ENCODE data around the gene INTS7. TPM values are rescaled to one million over a fixed set of nuclear protein-coding genes. Genes with fewer than 3 reads are reported as not detected.

The INTS7 gene
- total and polyA plus RNA-seq, 9 of the 15 experiments (the other 6 are each of a cell fraction or from before 2014, with no cell fraction given): 27.3 to 68.4 (median 40.4) TPM

DNA sequence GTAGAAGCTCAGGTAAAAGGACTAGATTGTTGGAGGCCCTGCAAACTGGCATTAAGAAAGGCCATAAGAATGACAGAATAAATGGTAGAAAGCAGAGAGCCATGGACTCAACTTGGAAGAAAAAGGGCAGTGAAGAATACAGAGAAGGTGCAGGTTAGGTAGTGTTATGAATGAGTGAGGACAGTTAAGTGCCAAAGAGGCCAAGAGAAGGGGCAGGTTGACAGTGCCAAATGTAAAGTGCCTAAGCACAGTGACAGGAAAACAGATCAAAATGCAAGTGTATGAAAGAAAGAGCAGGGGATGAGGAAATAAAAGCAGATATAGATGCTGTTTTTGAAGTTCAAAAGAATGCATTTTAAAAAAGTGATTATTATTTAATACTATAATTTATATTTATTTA lies 43.7 kb downstream of the INTS7 start (continued):
- TF ChIP-seq ARID3A (IDR thresholded peaks at IDR 0.05; ENCODE audit: borderline replicate concordance, low read depth, low read length): no peak
- no peak for TF ChIP-seq FOXK2 (conservative IDR thresholded peaks at IDR 0.05 in 1 of 2, IDR thresholded peaks at IDR 0.05 in 1 of 2; ENCODE audit: low read depth in 2 of 2)
- TF ChIP-seq, protein P1, sequence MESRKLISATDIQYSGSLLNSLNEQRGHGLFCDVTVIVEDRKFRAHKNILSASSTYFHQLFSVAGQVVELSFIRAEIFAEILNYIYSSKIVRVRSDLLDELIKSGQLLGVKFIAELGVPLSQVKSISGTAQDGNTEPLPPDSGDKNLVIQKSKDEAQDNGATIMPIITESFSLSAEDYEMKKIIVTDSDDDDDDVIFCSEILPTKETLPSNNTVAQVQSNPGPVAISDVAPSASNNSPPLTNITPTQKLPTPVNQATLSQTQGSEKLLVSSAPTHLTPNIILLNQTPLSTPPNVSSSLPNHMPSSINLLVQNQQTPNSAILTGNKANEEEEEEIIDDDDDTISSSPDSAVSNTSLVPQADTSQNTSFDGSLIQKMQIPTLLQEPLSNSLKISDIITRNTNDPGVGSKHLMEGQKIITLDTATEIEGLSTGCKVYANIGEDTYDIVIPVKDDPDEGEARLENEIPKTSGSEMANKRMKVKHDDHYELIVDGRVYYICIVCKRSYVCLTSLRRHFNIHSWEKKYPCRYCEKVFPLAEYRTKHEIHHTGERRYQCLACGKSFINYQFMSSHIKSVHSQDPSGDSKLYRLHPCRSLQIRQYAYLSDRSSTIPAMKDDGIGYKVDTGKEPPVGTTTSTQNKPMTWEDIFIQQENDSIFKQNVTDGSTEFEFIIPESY (CRISPR knock-in tag; IDR thresholded peaks at IDR 0.05): no peak
- TF ChIP-seq ZNF668 (CRISPR knock-in tag; IDR thresholded peaks at IDR 0.05): no peak

DNA sequence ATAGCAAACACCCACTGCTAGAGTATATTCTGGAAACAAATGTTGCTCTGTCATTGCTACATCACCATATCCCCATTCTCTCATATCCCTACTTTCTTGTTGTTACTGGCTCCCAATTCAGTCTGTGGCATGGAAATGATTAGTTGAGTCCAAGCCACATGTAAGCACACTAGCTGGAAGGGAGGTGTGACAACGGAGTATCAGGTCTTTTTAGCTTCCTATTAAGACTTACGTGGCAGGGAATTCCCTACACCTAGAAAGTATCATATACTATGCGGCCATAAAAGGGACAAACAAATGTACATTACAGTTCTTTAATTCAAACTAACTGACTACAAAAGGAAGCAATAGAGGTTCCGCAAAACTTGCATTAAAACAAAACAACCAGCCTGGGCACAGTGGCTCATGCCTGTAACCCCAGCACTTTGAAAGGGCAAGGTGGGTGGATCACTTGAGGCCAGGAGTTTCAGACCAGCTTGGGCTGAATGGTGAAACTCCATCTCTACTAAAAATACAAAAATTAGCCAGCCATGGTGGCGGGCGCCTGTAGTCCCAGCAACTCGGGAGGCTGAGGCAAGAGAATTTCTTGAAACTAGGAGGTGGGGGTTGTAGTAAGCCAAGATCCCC lies 48.6 kb downstream of the INTS7 start:
- Histone ChIP-seq H3K9me3 (replicated peaks; ENCODE audit: control insufficient read depth, insufficient read depth, low read depth, low read length) (no peaks in the 10 kb centered on the region), H2AFZ (ENCODE audit: low read depth, low read length) (no peak overlapping the region), H3K27ac (ENCODE audit: extremely low read depth, low read depth, low read length) (no peak overlapping the region), H3K4me1 (replicated peaks in 1 of 2; ENCODE audit: control insufficient read depth in 2 of 2, insufficient read depth in 2 of 2, low read length in 2 of 2) (no peaks in the 10 kb centered on the region), H3K9ac (ENCODE audit: insufficient read depth in 1 of 2, low read depth in 2 of 2, low read length in 2 of 2) (no peak overlapping the region), H3K27me3 (ENCODE audit: control insufficient read depth in 2 of 2, insufficient read depth in 2 of 2, low read length in 2 of 2) (no peaks in the 10 kb centered on the region), H3K9me1 (ENCODE audit: control insufficient read depth, insufficient read depth, low read length) (no peaks in the 10 kb centered on the region), H3K79me2 (ENCODE audit: control insufficient read depth, insufficient read depth, low read length) (no peaks in the 10 kb centered on the region), H3K4me2 (ENCODE audit: insufficient read depth, low read length) (no peak overlapping the region), H3K4me3 (no peak overlapping the region), H3K36me3 (ENCODE audit: control insufficient read depth, insufficient read depth, low read length) (peaks cover 58% of the 10 kb centered on the region), H4K20me1 (replicated peaks; ENCODE audit: control insufficient read depth, insufficient read depth, low read length) (no peaks in the 10 kb centered on the region)
- ChIA-PET CTCF (ENCODE audit: low intra/inter-chr PET ratio) (no interaction called here), POLR2A (interaction anchor here (0.6 kb wide), 1 partner anchor 151 kb away, joined by 3 read pairs; no protein-coding TSS in a partner anchor)
- intact Hi-C loops (cut with micrococcal nuclease): no loop called here
- ATAC-seq (no peak), FAIRE-seq (no peak), DNase-seq (ENCODE audit: extremely low read depth in 1 of 4, low spot score in 3 of 4) (no peak)
- WGBS (ENCODE audit: insufficient coverage, low coverage, missing lambda C conversion rate): 94% methylated on average over 7 of the region's 7 CpGs
- BruUV-seq (replicated peaks): no TSS peak
- in situ Hi-C loops (cut with MboI): no loop called here
- TF ChIP-seq, protein P2, sequence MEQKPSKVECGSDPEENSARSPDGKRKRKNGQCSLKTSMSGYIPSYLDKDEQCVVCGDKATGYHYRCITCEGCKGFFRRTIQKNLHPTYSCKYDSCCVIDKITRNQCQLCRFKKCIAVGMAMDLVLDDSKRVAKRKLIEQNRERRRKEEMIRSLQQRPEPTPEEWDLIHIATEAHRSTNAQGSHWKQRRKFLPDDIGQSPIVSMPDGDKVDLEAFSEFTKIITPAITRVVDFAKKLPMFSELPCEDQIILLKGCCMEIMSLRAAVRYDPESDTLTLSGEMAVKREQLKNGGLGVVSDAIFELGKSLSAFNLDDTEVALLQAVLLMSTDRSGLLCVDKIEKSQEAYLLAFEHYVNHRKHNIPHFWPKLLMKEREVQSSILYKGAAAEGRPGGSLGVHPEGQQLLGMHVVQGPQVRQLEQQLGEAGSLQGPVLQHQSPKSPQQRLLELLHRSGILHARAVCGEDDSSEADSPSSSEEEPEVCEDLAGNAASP (IDR thresholded peaks at IDR 0.05): no peak
- TF ChIP-seq STAG1 (CRISPR knock-in tag; IDR thresholded peaks at IDR 0.05; ENCODE audit: borderline replicate concordance): no peak
- TF ChIP-seq KLF6 (CRISPR knock-in tag; IDR thresholded peaks at IDR 0.05; ENCODE audit: borderline replicate concordance): no peak
- no peak for TF ChIP-seq ZC3H11A (IDR thresholded peaks at IDR 0.05; ENCODE audit: low read depth, low read length)
- TF ChIP-seq MEF2D (tag; conservative IDR thresholded peaks at IDR 0.05; ENCODE audit: low read depth): no peak
- TF ChIP-seq FOXA1 (IDR thresholded peaks at IDR 0.05; ENCODE audit: borderline replicate concordance): no peak
- TF ChIP-seq E2F3 (CRISPR knock-in tag; IDR thresholded peaks at IDR 0.05): no peak
- TF ChIP-seq ZNF263 (CRISPR knock-in tag; IDR thresholded peaks at IDR 0.05; ENCODE audit: borderline replicate concordance): no peak
- TF ChIP-seq, protein P3, sequence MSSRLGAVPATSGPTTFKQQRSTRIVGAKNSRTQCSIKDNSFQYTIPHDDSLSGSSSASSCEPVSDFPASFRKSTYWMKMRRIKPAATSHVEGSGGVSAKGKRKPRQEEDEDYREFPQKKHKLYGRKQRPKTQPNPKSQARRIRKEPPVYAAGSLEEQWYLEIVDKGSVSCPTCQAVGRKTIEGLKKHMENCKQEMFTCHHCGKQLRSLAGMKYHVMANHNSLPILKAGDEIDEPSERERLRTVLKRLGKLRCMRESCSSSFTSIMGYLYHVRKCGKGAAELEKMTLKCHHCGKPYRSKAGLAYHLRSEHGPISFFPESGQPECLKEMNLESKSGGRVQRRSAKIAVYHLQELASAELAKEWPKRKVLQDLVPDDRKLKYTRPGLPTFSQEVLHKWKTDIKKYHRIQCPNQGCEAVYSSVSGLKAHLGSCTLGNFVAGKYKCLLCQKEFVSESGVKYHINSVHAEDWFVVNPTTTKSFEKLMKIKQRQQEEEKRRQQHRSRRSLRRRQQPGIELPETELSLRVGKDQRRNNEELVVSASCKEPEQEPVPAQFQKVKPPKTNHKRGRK (tag; IDR thresholded peaks at IDR 0.05): no peak

Measured in K562 (cell line).